Fibroblast of skin of left biceps (primary cell): ENCODE measurements around the gene ENOPH1.
"Not testable (repeated sequence)": the region's sequence is repeated elsewhere in the genome, so short reads cannot be mapped to it uniquely, and the experiment has no call there.

ENCODE experiments used
- DNase-seq, 2 experiments: peaks; one replicate each; pipeline ENCODE4 v3.0.0-alpha.2; 2013; ENCODE audit warnings: low read depth in 2 of 2

Gene ENOPH1

GRCh38 chr4:82469791-82470345 is 39.5 kb downstream of the ENOPH1 start:
- DNase-seq: peak in 1 of 2 experiments; percentile 12

GRCh38 chr4:82473080-82473479 is 42.7 kb downstream of the ENOPH1 start:
- not testable (repeated sequence) for DNase-seq

- no peak for DNase-seq
Observed at GRCh38 chr4:82473621-82474164, 43.3 kb downstream of the ENOPH1 start.

GRCh38 chr4:82475931-82476330 is 45.5 kb downstream of the ENOPH1 start:
- not testable (repeated sequence) for DNase-seq

- not testable (repeated sequence) for DNase-seq
Observed at GRCh38 chr4:82477469-82477868, 47.1 kb downstream of the ENOPH1 start.

- DNase-seq: no peak
Observed at GRCh38 chr4:82479562-82479961, 49.2 kb downstream of the ENOPH1 start.

GRCh38 chr4:82480771-82481505 is 50.5 kb downstream of the ENOPH1 start:
- DNase-seq: no peak

GRCh38 chr4:82481506-82481840 is 51.1 kb downstream of the ENOPH1 start:
- no peak for DNase-seq

GRCh38 chr4:82482387-82482786 is 52.0 kb downstream of the ENOPH1 start:
- DNase-seq: no peak

GRCh38 chr4:82484996-82485783 is 54.8 kb downstream of the ENOPH1 start:
- no peak for DNase-seq

GRCh38 chr4:82489076-82489475 is 58.7 kb downstream of the ENOPH1 start:
- DNase-seq: no peak

GRCh38 chr4:82489987-82490386 is 59.6 kb downstream of the ENOPH1 start:
- no peak for DNase-seq

GRCh38 chr4:82491251-82491960 is 61.0 kb downstream of the ENOPH1 start:
- no peak for DNase-seq

- no peak for DNase-seq
Observed at GRCh38 chr4:82493721-82494425, 63.5 kb downstream of the ENOPH1 start.

- DNase-seq: no peak
Observed at GRCh38 chr4:82495666-82496065, 65.3 kb downstream of the ENOPH1 start.

GRCh38 chr4:82496349-82496748 is 66.0 kb downstream of the ENOPH1 start:
- no peak for DNase-seq

- peak in 1 of 2 experiments; percentile 8 for DNase-seq
Observed at GRCh38 chr4:82499738-82500434, 69.5 kb downstream of the ENOPH1 start.

GRCh38 chr4:82500435-82501153 is 70.2 kb downstream of the ENOPH1 start:
- peak in 1 of 2 experiments; percentile 31 for DNase-seq

- DNase-seq: no peak
Observed at GRCh38 chr4:82501154-82501442, 70.7 kb downstream of the ENOPH1 start.

GRCh38 chr4:82508011-82508410 is 77.6 kb downstream of the ENOPH1 start:
- no peak for DNase-seq
